ENCODE data around the gene DNAJC2.
"Not testable (repeated sequence)": the region's sequence is repeated elsewhere in the genome, so short reads cannot be mapped to it uniquely, and the experiment has no call there.

DNAJC2 gene

DNA sequence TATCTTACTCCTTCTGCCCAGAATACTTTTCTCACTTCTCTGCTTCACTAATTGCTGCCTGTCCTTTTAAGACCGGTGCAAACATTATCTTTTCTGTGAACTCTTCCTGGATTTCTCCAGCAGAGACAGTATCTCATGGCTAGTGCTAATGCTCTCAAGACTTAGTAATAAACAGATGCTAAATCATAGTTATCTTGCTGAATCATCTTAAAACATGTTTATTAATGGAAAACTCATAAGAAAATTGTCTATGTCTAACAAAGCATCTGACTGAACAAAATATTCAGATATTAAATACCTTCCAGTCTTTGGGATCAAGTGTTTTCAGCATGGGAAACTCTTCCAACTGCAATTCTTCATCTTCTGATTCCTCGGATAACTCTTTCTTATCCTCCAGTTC lies 3.1 kb downstream of the DNAJC2 start:
- no peak for DNase-seq

GRCh38 chr7:103338864-103339263 lies 5.7 kb downstream of the DNAJC2 start:
- DNase-seq, result no peak

GRCh38 chr7:103336761-103337160 lies 7.8 kb downstream of the DNAJC2 start:
- DNase-seq, result no peak

DNA sequence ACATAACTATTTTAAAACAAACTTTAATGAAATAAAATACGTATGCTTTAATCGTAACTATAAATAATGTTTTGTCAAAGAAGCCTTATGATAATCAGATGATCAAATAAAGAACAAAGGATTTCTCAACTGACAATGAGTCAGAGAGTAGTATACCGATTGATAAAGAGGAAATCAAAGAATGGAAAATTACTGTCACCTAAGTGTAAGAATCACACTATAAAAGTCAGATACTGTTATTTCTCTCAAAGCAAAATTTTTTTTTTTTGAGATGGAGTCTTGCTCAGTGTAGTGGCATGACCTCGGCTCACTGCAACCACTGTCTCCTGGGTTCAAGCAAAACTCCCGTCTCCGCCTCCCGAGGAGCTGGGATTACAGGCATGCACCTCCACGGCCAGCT lies 18.8 kb downstream of the DNAJC2 start:
- DNase-seq, result no peak

GRCh38 chr7:103317009-103317408 lies 27.6 kb downstream of the DNAJC2 start:
- DNase-seq, result no peak

GRCh38 chr7:103316380-103316941 lies 28.1 kb downstream of the DNAJC2 start:
- no peak for DNase-seq

DNA sequence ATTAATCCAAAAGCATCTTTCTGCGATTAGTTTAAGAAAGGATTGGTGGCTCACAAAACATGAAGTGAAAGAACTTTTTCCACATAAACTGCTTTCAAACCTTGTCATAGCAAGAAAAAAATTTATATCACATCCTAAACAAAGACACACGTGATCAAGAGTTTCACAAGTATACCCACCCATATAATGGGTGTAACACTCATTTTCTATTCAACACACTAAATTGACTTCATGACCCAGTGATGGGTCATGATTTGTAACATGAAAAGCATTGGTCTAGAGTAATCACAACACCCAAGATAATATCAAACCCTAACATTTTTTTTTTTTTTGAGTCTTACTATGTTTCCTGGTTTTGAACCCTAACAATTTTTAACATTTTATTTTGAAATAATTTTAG lies 29.7 kb downstream of the DNAJC2 start:
- DNase-seq, result no peak

GRCh38 chr7:103307503-103308231 lies 36.9 kb downstream of the DNAJC2 start:
- DNase-seq, result no peak

GRCh38 chr7:103301441-103301840 lies 43.1 kb downstream of the DNAJC2 start:
- DNase-seq, result no peak

- no peak for DNase-seq
These were observed 44.9 kb downstream of the DNAJC2 start for GRCh38 chr7:103299660-103300059.

DNA sequence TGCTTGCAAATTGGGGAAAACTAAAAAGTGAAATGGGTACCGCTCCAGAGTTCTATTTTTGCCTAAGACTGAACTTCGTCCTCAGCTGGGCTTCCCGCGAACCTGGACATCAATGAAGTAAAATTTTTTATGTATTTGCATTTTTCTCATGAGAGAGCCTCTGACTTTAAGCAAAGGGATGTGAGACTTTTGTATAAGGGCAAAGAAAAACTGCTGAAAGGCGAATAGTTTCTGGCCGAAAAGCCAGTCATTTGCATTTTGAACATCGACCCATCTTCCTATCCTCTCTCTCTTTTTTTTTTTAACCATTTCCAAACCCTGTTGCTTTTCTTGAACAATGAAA lies 46.8 kb downstream of the DNAJC2 start:
- DNase-seq, result no peak

DNA sequence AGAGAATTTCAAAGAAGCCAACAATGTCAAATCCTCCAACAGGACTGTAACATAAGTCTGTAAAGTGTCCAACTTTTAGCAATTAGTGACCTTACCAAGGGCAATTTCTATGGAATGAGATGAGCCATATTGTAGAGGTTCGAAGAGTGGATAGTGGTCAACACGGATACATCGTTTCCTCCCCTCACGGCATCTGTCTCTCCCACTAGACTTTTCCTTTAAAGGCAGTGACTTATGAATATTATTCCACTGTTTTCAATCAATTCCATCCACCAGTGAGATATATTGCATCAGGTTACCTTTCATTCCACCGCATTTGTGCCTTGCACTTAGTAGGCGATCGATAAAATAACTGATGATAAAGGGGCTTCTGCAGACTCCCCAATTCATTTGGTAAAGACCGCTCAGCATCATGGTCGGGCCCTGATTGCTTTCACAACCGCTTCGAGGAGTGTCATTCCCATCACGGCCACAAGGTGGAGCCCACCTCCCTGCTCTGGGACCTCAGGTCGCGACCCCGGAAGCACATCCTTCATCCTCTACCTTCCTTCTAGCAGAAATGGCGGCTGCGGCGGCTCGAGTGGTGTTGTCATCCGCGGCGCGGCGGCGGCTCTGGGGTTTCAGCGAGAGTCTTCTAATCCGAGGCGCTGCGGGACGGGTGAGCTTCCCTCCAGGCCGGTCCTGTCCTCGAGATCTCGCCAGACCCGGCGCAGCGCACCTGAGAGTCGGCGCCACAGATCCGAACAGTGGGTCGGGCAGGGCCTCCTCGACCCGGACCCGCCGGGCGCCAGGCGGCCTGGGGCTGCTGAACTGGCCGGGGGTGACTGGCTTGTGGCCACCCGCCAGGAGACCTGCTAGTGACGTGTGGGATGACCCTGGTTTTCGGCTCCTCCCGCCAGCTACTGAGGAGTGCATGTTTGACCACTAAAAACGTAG lies 47.4 kb downstream of the DNAJC2 start, which contains the start of gene PMPCB:
TSS of gene PMPCB (plus strand) at position 535 of the 936 bp plus-strand sequence. CDS start at position 560, 25 bp downstream.
- peak; percentile 71 to 90 for DNase-seq

DNA sequence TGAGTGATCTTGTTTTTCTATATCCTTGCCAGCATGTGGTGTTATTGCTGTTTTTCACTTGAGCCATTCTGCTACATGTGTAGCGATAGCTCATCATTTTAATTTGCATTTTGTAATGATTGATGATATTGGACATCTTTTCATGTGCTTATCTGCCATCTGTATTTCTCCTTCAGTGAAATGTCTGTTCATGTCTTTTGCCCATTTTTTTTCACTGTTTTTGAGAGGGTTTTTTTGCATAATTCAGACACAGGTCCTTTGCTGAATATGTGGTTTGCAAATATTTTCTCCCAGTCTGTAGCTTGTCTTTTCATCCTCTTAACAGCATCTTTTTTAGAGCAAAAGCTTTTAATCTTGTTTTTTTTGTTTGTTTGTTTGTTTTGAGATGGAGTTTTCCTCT lies 51.0 kb downstream of the DNAJC2 start:
- no peak for DNase-seq

GRCh38 chr7:103292122-103292521 lies 52.4 kb downstream of the DNAJC2 start:
- DNase-seq, result no peak

DNA sequence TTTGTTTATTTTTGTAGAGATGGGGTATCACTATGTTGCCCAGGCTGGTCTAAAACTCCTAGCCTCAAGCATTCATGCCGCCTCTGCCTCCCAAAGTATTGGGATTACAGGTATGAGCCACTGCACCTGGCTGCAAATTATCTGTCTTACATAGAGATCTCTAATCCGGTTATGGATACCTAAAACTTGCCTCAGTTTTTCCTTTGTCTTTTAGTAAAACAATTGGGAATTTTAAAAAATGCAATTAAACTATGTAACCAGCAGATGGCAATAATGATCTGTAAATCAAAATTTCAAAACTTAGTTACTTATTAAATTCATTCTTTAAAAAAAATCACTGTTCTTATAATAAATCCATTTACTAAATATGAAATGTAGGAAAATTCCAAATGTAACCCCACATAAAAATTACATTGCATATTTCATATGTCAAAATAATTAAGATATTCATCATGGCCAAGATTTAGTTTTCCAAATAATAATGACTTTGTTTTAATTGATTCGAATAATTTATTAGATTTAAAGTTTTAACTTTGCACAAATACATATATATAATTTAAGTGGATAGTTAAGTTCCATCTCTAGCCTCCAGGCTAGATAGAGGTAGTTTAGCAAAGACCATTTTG lies 61.7 kb downstream of the DNAJC2 start:
- not testable (repeated sequence) for DNase-seq

DNA sequence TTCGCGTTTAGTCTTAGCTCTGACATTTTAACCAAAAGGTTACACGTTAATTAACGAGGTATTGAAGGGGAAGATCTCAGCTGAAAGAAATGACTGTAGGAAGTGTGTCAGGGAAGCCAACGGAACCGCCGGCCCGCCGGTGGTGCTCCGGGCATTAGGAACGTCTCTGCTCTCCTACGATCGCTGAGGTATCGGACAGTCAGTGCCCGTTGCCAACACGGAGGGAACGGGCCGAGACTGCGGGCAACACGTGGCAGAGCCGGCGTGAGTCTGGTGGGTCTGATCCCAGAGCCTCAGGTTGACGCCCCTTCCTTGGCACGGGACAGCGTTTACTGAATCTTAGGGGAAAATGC lies 63.8 kb downstream of the DNAJC2 start:
- DNase-seq, result peak; percentile 14 to 33

DNA sequence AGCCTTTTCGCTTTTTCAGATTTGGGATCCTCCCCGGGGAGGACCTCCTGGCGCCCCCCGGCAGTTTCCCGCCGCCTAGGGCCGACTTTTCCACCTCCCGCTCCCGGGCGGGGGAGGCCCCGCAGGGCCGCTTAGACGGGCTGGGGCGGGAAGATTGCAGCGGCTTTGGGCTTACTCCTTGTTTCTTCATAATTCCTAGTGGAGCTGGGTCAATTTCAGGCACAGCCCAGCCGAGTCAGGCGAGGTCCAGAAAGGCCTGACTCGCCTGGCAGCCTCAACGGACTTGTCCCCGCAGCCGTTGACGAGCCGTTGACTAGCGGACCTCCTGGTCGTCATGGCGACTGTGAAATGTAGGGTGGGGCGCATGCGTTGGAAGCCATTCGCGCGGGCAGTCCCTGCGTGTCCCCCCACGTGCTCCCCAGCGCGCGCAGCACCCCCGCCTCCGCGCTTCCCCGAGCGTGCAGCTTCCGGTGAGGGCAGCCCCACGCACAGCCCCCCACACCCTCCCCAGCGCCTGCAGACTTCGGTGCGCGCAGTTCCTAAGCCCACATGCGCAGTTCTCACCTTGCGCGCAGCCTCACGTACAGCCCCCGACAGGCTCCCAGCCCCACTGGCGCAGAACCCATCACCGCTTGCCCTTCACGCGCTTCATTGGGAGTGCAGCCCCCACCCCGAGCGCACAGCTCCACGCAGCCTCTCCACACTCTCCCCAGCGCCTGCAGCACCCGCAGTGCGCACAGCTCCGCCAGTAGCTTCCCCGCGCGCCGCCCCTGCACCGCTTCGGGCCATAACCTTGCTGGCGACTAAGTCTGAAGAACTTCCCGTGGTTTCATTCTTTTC lies 64.4 kb downstream of the DNAJC2 start:
- peak; percentile 82 to 83 for DNase-seq

DNA sequence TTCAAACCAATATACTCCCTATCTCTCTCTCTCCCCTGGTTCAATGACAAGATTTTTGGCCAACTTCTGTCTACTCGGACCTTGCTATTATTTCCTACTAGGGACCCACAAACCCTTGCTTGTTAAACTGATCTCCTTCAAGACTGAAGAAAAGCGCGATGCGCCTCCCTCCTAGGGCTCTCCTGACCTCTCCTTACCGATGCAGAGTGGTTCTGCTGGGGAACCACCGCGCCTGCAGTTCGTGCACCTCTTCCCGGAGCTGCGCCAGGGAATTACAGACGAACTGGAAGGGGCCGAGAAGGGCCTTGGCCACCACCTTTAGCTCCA lies 65.0 kb downstream of the DNAJC2 start:
- DNase-seq, result peak; percentile 28 to 64

- DNase-seq, result not testable (repeated sequence)
These were observed 66.4 kb downstream of the DNAJC2 start for GRCh38 chr7:103278195-103278594.

- DNase-seq, result not testable (repeated sequence)
These were observed 69.7 kb downstream of the DNAJC2 start for GRCh38 chr7:103274867-103275266.

GRCh38 chr7:103273374-103273773 lies 71.2 kb downstream of the DNAJC2 start:
- DNase-seq, result not testable (repeated sequence)

GRCh38 chr7:103266229-103266628 lies 78.3 kb downstream of the DNAJC2 start:
- DNase-seq, result not testable (repeated sequence)
